GM19025 (cell line): ENCODE measurements around the gene OGDH.
A peak's percentile ranks its signal among the peaks of the same experiment; 100 is the strongest.

Source experiments
- ATAC-seq: cut with Tn5 transposase; IDR thresholded peaks from one replicate; pipeline ENCODE4 v1.9.1; 2021; ENCODE audit warnings: mild to moderate bottlenecking, low read depth, moderate library complexity; ENCODE audit not compliant: unreplicated experiment

The OGDH gene

DNA sequence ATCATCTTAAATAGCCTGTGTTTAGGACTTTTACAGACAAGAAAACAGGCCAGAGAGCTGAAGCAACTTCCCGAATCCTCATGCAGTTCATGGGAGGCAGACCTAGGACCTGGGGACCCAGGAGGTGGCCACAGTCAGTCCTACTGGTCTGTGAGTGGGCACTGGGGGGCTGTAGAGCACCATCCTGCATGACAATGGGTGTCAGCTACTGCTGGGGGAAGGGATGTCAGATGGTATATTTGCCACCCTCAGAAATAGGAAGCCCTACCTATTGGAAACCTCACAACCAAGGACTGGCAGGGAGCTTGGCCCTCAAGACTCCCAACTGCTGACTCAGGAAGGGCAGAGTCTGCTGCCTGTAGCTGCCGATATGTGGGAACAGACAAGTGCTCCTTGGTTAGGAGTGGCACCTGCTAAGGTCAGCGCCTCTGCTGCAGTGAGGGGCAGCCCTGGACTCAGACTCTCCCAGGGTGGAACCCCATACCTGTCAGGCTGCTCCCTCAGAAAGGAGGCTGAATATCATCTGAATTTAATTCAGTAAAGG, 29.7 kb downstream of the OGDH start:
- no peak for ATAC-seq

DNA sequence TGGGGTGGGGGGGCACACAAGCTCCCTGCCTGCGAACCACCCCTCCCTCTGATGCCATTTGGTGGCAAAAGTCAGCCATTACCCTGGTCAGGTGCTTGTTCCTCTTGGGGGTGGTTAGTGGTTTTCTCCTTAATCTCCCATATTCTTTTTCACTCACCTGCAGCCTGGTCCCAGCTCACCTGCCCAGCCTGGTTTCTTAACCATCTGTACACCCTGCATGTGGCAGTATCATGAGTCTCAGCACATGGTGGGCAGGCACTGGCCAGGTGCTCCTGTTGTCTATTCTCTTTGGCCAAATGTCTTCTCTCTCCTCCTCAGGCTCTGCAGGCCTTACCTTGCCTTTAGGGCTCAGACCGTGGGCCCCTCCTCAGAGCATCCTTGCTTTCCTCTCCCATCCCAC, 30.5 kb downstream of the OGDH start:
- no peak for ATAC-seq

DNA sequence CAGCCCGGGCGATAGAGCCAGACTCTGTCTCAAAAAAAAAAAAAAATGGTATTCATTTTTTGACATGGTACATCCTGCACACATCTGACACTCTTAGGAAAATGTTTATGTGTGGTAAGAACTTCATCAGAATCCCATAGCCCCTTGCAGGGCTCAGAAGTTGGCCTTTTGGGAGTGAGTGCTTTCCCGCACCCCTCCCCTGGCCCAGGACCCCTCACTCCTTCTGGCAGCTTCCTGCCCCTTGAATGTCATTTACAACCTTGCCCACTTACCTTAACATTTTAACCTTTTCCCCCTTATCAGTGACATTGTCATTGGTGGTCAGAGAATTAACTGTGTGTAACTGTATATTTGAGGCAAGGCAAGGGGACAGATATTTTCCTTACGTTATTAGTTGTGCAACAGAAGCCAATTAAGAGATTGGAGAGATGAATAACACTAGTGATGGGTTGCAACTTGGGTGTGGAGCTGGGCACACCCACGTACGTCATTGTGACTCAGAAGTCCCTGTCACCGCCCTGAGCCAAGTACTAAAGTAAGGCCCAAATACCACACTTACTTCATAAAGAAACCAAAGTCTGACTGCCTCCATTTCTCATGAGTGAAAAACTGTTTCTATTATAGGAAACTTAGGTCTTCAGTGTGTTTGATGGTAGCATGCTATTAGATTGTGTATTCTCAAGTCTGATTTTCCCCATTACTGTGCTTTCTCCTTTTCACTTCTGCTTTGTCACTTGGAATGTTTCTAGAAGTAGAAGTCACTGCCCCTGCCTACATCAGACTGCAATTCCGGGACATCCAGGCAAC, 31.6 kb downstream of the OGDH start:
- peak; percentile 39 for ATAC-seq

DNA sequence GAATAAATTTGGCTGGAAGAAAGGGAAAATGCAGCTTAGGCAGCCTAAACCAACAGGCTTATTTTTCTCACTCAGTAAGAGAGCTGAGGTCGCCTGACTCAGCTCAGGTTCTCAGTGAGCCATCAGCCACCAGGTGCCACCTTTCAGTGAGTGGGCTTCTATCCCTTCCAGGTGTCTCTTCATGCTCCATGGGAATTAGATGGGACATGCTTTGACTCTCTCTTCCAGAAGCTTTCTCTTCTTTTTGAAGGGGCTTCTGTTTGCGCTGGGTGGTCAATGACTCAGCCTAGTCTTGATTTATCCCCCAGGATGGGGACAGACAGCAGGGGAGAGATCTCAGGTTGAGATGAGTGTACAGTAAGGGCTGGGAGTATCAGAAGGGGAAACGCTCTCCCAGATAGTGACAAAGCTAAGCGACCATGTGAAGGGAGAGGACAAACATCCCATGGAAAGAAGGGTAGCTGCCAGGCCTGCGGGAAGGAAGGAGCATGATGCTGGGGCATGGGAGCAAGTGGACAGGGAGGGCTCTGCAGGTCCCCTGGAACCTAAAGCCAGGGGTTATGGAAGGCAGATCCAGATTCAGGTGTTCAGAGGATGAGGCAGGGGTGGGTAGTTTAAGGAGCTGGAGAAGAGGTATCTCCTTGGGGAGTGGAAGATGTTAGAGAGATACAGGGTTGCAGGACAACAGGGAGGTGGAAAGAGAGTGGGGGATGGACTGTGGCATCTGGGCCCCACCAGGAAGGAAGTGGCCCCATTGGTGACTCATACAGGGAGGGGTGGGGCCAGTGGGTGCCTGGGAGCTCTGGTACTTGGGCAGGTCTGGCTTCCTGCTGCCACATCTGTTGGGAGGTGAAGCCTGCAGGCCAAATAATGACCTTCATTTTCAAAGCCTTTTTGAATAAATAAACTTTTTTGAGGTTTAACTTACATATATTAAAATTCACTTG, 32.5 kb downstream of the OGDH start:
- ATAC-seq = peak; percentile 77

DNA sequence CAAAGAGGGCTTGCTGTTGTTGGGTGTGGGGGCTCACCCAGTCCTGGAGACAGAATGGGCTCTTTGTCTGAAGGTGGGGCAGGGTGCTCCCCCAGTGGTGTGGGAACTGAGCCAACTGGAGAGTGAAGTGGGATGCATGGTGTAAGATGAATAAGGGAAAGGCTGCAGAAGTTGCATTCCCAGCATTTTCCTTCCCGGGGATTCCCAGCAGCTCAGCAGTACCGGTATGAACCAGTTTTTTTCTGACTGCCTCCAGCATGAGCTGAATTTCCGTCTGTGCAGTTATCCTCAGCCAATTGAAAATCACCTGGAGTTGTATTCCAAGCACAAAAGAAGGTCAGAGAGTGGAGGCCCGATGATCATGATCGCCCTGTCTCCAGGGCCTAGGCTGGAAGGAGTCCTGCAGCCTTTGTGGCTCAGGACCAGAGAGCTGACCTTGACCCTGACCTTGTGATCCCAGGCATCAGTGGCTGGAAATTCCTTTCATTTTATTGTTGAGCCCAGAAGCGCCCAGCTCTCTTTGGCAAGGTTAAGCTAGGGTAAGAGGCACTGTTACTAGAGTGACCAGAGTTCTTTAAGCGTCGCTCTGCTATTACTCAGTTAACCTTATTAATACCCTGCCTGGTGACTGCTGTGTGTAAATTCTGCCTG, 33.4 kb downstream of the OGDH start:
- ATAC-seq = no peak

DNA sequence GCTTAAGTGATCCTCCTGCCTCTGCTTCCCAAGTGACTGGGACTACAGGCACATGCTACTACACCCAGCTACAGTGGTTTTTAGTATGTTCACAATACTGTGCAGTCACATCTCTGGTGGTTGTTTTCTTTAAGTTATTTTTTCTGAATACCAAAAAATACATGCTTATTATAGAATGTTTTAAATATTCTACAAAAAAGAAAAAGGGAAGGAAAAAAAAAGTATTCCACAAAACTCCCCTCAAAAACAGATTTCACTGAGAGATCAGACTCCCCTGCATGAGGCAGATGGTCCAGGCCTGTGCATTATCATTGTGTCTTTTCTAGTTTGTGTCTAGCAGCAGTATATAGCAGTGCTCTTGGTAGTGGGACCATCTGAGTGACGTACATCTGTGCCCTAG, 36.8 kb downstream of the OGDH start:
- ATAC-seq = no peak

DNA sequence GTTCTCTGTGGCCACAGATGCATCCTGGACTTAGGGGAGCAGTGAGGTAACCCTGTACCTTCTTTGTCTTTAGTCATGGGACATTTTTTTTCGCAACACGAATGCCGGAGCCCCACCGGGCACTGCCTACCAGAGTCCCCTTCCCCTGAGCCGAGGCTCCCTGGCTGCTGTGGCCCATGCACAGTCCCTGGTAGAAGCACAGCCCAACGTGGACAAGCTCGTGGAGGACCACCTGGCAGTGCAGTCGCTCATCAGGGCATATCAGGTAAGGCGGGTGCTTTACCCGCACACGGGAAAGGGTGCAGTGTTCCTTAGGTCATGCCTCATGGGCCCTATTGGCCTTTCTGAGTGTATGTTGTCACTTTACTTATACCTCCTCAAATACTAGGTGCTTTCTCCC, 38.8 kb downstream of the OGDH start:
- ATAC-seq = no peak

DNA sequence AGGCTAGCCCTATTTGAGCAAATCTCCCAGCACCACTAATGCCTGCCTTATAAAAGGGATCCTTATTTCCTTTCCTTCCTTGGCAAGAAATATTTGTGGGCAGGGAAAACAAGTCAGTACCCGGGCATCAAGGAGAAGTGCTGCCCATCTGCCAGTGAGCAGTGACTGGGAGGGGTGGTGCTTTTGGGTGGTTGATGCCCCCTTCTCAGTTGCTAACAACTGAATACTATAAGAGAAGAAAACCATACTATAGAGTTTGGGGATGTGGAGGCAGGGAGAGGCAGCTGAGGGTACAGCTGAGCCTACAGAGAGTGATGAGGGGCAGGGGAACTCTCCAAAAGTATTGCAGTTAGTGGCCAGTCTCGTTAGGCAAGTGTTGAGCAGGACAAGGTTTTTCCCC, 39.3 kb downstream of the OGDH start:
- ATAC-seq = no peak

DNA sequence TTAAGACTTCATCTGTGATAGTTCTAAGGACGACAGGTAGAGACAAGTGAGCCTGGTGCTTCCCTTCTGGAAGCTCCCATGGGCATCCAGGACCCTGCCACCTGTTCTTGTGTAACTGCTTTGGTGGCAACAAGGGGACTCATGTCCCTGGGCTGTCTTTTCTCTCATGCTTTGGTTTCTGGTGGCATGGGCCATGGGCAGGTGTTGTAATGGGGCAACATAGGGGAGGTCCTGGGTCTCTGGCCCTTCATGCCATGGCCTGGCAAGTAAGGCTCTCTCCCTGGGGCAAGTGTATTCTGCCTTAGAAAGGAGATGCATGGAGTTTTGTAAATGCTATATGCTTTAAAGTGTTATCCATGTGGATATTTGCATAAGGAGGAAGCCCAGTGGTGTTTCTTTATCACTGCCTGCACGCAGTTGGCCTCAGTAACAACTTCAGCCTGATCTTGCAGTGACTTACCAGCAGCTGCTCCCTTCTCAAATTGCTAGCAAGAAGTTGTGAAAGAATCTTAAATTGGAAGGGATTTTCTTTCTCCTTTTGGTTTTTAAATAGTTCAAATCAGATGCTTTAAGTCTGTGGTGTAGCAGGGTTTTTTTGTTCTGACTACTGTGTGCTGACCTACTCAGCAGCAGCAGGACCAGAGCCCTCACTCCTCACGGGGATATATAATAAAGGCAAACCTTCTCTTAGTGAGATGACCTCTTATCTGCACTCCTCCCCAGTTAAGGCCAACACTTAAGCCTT, 39.9 kb downstream of the OGDH start:
- no peak for ATAC-seq

DNA sequence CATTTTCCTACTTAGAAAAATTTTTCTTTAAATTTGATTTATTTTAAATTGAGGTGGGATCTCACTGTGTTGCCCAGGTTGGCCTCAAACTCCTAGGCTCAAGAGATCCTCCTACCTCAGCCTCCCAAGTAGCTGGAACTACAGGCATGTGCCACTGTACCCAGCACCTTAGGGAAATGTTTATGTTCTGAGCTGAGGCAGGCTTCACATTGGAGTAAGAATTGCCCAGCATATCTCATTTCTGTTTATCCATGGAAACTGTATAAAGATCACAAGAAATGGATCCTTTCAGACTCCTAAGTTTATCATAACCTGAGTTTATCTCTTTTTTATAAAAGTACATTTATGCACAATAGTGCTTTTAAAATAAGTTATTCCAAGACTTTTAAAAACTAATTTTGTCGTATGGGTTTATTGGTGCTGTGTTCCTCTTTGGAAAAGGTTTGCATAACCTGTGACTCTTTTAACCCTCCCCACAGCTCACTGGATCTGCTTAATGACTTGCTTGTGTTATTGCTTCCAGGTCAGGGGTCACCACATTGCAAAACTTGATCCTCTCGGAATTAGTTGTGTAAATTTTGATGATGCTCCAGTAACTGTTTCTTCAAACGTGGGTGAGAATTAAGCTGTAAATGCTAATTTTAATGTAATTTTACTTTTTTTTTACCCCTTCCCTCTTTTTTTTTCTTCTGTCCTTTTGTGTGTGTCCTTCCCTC, 40.7 kb downstream of the OGDH start:
- no peak for ATAC-seq

DNA sequence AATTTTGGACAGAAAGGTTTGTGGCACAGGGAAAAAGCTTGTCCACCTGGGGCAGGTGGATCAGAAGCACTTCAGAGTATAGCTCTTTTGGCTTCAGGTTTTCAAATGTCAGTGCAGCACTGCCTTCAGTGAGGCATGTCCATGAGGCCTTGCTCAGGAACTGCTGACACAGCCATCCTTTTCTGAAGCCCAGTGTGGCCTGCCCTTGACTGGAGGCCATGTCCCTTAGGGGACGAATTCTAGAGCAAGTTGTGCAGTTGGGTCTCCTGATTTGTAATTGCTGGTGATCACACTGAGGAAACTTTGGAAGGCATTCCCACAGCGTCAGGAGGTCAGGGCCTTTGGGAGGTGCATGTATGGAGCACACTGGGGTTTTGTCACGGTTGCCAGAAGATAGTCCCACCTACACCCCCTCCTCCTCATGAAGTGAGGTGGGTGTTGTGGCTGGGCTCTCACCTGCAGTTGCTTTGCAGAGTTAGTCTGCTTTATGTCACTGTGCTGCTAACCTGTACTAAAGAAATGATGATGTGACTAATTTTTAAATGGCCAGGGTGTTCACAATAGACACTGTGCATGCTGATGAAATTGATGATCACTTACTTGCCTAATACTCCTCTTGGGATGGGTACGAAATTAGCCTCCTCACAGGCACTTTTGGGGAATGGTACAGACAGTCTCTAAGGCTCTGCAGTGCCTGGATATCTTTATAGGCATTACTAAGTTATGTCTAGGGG, 41.7 kb downstream of the OGDH start:
- ATAC-seq = no peak

DNA sequence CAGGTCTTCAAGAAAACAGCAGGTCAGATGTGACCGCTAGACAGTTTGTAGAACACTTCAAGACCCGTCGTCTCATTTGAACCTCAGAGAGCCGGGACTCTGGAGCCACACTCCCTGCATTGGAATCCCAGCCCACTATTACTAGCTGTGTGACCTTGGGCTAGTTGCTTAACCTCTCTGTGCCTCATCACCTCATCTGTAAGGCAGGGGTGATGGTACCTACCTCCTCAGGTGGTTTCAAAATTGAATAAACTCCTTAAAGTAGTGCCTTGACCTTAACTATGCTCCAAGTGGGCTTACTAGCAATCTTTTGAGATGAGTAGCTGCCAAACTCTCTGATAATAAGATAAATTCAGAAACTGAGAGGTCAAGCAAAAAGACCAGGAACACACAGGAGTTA, 43.8 kb downstream of the OGDH start:
- ATAC-seq = no peak

DNA sequence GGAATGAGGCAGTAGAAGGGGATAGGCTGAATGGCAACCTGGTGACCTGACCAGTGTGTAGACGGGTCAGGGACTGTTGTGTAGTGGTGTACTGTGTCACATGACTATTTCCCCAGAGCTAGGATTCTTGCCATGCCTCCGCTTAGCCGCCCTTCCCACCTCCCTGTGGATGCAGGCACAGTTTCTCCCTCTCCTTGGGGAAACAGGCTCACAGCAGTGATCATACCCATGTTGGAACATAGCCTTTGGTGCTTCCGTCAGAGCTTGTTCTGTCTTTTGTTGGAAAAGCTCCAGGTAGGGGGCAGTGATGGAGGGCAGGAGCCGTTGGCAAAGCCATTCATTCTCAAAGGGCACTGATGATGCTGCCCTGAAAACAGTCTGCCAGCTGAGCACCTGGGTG, 44.3 kb downstream of the OGDH start:
- ATAC-seq = no peak

DNA sequence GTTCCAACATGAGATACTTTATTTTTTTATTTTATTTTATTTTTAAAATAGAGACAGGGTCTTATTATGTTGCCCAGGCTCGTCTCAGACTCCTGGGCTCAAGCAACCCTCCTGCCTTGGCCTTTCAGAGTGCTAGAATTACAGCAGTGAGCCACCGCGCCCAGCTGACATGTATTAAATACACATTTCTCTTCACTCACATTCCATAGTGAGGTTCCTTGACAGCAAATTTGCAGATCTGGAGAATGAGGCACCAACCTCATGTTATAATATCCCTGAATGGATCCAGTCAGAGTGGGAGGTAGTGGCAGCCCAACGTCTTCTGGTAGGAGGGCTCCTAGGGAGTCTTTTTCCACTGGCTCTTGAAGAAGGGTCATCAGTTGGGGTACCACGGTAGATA, 46.1 kb downstream of the OGDH start:
- ATAC-seq = no peak

DNA sequence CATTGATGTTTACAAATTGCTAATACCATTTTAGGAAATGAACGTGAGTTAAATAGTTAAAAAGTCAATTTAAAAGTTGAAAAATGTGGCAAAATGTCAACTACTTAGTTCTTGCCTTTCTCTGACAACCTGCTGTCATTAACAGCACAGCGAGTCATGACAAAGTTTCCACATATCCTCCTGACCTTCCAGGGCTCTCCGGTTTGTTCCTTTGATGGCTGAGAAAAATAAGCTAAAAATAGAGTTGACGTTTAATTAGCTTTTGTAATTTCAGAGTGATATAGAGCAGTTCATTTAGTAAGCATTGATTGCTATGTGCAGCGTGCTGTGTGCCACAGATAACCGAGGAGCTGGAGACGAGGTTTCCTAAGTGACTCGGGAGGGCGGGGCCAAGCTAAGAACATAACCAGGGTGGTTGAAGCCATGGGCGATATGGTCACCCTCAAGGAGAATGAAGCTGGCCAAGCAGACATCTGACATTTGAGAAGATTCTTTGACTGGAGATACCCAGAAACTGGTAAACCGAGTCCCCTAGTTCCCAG, 47.9 kb downstream of the OGDH start:
- ATAC-seq = no peak

DNA sequence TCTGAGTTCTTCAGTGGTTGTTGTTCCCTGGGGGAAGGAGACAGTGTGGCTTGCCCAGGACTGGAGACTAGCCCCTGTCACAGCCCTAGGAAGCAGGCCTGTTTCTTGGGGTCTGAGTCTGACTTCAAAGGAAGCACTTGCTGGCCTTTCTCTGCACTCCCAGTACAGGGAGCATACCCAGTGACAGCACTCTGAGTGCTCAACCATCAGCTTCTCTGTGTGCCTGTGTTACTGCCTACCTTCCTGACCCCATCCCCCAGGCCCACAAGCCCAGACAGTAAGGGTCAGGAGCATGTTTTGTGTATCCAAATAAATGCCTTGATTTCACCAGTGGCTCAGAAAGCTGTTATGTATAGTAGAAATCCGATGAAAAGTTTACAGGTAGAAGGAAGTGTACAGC, 48.9 kb downstream of the OGDH start:
- ATAC-seq = no peak

DNA sequence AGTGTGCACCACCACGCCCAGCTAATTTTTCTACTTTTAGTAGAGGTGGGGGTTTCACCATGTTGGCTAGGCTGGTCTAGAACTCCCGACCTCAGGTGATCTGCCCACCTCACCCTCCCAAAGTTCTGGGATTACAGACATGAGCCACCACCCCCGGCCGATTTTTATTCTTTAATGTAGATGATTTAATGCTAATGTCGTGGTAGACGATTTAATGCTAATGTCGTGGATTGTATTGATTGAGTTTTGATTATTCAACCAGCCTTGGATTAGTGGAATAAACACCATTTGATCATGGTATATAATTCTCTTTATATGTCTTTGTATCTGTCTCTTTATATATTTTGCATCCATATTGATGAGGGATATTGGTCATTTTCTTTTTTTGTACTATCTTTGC, 52.6 kb downstream of the OGDH start:
- no peak for ATAC-seq

DNA sequence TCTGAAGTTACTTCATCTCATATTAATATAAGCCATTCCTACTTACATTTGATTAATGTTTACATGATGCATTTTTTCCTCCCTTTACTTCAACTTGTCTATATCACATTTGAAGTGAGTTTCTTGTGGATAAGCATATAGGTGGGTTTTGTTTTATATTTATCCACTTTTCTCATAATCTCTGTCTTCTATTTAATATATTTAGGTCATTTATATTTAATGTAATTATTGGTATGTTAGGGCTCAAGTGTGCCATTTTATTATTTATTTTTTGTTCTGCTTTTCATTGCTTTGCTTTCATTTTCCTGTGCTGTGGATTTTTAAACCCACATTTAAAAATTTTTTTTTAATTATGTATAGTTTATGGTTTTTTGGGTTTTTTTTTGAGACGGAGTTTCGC, 54.8 kb downstream of the OGDH start:
- ATAC-seq = no peak
